NCI-H1105 (cell line): ENCODE data around the gene C6orf120.
"Not testable (repeated sequence)": the region's sequence is repeated elsewhere in the genome, so short reads cannot be mapped to it uniquely, and the experiment has no call there.

Source experiments
- DNase-seq: peaks from one replicate; lab custom pipeline; 2025; lab: John Stamatoyannopoulos, UW

C6orf120 gene

DNA sequence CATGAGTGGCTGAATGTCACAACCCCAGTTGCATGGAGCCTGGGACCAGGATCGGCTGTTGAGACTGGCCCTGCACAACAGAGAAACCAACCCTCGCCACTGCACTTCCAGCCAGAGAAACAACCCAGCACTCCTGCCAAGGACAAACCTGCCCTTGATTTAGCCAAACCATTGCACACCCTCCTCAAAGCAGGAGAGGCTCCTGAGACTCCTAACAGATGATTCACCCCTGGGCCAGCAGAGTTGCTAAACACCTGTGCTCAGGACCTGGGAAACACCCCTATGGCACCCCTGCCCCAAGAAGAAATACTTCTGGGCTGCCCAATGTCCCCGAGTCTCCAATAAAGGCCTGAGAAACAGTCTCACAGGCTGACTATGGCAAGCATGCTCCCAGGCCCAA lies 17.9 kb upstream of the C6orf120 start:
- no peak for DNase-seq

DNA sequence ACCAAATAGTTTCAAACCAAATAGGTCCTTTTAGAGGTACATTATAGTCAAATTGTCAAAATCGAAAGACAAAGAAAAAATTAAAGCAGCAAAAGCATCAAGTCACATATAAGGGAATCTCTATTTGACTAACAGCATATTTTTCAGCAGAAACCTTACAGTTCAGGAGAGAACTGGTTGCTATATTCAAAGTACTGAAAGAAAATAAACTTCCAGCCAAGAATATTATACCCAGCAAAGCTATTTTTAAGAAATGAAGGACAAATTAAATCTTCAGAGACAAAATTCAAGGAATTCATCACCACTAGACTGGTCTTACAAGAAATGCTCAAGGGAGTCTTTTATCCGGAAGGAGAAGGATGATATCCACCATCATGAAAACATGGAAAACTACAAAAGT lies 16.1 kb upstream of the C6orf120 start:
- DNase-seq = no peak

DNA sequence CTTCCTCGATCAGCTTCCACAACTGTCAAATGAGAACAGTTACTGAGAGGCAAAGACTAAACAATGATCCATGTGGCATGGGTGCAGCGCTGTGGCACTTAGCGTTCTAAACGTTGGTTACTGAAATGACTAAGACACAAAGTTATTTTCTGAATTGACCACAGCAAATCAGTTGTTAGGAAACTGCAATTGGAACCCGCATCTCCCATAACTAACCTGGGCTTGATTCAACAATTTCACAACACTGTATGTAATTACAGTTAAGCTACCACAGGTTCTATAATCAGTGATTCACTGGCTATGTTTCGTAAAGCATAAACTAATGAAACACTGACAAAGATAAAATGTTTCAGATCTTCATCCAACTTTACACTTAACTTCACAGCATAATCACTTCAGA lies 12.6 kb upstream of the C6orf120 start:
- no peak for DNase-seq

- DNase-seq = no peak
These were observed 10.7 kb upstream of the C6orf120 start for GRCh38 chr6:169691260-169691659.

DNA sequence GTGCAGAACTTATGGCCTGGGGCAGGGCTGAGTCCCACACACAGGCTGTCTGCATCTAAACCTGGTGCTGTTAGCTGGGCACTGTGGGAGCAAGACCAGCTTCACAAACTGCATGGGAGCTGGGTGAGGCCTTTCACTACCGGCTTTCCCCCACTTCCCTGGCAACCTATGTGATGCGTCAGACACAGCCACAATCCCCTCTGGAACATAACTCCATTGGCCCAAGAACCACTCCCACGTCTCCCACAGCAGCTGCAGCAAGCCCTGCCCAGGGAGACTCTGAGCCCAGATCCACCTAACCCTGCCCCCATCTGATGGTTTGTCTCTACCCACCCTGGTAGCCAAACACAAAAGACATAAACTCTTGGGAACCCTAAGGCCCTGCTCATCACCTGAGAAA lies 9.4 kb upstream of the C6orf120 start:
- DNase-seq = no peak

- no peak for DNase-seq
These were observed 6.8 kb upstream of the C6orf120 start for GRCh38 chr6:169695131-169695530.

- not testable (repeated sequence) for DNase-seq
These were observed 4.8 kb upstream of the C6orf120 start for GRCh38 chr6:169697115-169697514.

GRCh38 chr6:169700296-169700695 lies 1.6 kb upstream of the C6orf120 start:
- DNase-seq = no peak

DNA sequence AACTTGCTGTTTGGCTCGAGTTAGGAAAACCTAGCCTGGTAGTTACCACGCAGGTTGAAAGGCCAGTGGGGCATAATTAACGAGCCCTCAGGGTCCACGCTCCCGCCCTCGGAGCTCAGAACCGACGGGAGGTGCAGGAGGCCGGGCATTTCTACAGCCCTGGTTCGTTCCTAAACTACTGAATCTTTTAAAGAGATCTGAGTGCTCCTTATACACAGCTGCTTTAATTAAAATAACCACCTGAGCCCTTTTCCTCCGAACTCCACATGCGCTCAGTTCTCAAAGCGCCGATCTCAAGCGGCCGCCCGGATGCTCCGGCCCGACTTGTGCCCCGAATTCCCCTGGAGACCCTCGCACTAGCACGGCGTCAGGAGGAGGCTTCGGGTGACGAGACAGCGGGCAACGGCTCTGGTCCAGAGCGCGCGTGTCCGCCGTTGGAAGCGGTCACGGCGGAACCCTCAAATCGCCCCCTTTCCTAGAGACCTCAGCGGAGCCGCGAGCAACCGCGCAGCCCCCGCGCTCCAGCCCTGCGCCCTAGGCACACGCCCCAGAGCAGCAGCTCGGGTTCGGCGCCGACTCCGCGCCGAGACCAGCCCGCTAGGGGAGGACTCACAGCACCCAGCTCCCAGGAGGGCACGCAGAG lies 494 bp upstream of the C6orf120 start:
- peak; percentile 33 for DNase-seq

GRCh38 chr6:169702840-169703246 lies 917 bp downstream of the C6orf120 start:
- no peak for DNase-seq

DNA sequence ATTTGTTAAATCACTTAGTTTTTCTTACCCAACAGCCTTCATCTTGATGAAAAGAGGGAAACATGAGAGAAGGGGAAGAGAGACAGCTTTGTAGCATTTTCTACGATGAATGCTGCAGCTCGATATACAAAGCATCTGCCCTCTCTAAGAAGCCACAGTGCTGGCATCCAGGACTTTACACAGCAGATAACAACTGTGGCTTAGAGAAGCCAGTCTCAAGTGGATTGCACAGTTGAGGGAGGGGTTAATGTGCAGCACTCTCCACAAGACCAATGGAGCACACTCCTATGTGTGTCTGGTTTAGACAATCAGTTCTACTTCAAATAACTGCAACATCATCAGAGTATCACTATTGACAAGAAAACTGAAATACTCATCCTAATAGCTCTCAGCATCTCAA lies 5.8 kb downstream of the C6orf120 start:
- DNase-seq = no peak

- no peak for DNase-seq
These were observed 7.4 kb downstream of the C6orf120 start for GRCh38 chr6:169709293-169709692.

- DNase-seq = no peak
These were observed 8.1 kb downstream of the C6orf120 start for GRCh38 chr6:169710009-169710408.

DNA sequence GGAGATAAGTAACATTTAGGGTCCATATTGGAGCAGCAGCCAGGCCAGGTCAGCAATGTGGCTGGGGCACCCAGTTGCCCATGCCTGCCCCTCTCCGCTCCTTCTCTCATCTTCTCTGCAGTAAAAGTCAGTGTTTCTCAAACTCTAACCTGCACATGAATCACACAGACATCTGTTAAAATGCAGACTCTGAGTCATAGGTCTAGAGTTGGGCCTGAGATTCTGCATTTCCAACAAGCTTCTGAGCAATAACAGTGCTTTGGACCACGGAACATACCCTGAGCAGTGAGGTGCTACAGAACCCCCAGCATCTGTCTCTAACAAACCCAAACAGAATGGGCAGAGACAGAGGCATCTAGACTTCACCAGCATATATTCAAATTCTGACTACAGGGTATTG lies 12.3 kb downstream of the C6orf120 start:
- no peak for DNase-seq

- DNase-seq = no peak
These were observed 12.7 kb downstream of the C6orf120 start for GRCh38 chr6:169714595-169714994.

GRCh38 chr6:169719117-169719516 lies 17.2 kb downstream of the C6orf120 start:
- no peak for DNase-seq

GRCh38 chr6:169720207-169720855 lies 18.4 kb downstream of the C6orf120 start:
- no peak for DNase-seq

GRCh38 chr6:169722362-169723199 lies 20.7 kb downstream of the C6orf120 start:
- DNase-seq = peak; percentile 24

DNA sequence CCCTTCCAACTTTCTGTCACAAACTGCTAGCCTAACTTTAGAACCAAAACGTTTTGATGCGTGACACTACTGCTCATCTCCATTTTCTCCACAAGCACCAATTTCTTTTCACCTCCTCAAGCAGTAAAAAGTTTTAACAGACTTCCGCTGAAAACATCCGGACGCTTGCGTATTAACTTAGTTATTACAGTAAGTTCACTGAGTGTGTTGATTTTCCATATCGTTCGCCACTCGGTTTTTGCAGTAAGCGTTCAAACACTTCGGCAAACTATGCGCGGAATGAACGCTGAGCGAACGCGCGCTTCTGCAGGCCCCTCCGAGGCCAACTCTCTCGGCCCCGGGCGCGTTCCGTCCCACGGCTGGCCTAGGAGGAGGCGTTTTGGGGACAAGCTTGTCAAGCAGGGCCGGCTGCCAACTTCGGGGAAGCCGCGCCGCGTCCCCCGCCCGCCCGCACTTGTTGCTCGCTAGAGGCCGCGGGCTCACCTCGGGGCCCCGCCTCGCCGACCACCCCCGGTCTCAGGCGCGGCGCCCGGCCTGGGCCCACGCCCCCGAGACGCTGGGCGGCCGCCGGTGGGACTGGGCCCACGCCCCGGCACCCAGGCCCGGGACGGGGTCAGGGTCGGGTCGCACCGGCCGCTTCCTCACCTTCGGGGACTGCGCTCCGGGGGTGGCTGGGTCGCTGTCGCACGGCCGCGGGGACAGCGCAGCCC lies 21.4 kb downstream of the C6orf120 start:
- peak; percentile 67 for DNase-seq

DNA sequence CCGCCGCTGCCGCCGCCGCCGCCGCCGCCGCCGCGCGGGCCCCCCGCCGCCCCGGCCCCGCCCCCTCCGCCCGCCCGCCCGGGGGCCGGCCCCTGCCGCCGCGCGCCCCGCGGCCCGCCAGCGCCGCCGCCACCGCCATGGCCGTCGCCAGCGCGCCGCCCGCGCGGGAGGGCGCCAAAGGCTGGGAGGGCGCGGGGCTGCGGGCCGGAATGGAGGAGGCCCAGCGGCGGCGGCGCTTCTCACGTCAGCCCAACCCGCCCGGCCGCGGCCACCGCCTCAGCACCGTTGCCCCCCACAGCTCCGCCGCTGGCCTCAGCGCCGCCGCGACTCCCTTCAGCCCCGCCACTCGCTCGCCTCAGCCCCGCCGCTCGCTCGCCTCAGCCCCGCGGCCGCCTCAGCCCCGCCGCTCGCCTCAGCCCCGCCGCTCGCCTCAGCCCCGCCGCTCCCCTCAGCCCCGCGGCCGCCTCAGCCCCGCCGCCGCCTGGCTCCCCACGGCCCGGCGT lies 22.1 kb downstream of the C6orf120 start:
- DNase-seq = peak; percentile 64

DNA sequence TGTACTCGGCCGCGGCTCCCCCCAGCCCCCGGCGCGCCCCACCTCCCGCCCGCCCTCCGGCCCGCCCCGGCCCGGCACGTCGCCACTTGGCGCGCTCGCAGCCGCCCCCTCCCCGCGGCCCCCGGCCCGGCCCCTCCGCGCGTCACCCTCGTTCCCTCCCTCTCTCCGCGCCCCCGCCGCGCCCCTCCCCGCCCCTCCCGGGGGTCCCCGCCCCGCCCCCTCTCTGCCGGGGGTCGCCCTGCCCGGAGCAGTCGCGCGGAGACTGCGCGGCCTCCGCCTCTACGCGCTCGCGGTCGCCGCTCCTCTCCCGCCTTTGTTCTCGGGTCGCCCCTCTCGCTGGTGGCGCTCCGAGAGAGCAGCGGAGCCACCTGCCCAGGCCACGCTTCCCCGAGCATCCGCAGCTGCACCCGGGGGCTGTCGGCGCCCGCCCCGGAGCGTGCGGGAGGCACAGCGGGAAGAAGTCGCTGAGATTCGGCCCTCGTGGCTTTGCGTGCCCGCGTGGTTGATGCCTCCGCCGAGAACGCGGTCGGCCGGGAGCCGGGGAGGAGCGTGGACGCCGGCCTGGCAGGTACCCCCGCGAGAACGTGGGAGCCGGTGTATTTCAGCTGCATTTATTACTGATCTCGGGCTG lies 22.7 kb downstream of the C6orf120 start, which contains the start of gene PHF10:
Gene PHF10 (minus strand): TSS at position 7 of the 631 bp plus-strand sequence. CDS start 569 bp downstream, outside the sequence.
- peak; percentile 88 for DNase-seq
